ENCODE results near the gene ZNF639. TPM values are rescaled to one million over a fixed set of nuclear protein-coding genes. Genes with fewer than 3 reads are reported as not detected.

ZNF639 gene
- total and polyA plus RNA-seq, 9 of the 15 experiments (the other 6 are each of a cell fraction or from before 2014, with no cell fraction given) = 17.6 to 88.1 (median 53.7) TPM

DNA sequence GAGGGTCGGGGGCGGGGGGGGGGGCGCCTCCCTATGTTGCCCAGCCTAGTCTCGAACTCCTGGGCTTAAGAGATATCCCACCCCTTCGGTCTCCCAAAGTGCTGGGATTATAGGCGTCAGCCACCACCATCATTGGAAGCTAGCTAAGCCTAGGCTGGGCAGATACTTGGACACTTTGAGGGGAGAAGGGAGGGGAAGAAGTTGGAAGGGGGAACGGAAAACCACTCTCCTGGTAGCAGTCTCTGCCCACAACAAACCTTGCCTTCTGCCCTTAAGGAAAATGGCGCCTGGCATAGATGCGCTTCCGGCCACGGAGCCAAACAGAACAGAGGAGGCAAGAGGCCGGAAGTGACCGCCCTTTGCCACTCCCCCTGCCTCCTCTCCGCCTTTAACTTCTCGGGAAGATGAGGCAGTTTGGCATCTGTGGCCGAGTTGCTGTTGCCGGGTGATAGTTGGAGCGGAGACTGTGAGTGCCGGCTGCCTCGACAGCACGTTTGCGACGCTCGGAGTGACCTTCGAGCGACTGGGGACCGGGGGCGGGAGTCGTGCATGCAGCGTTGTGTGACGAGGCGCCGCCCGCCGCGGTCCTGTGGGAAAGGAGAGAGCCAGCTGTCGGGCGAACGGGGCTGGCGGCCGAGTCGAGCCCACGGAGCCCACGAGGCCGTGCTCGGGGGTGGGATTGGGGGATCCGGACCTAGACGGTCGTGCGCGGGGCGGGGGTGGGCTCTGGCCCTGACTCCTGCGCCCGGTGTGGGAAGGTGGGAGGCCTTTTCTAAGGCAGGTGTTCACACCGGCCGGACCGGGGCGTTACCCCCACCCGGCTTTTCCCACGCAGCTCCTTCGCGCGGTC is 24.7 kb downstream of the ZNF639 start, which contains the start of gene MFN1 (continued):
- no peak for TF ChIP-seq SNIP1 (IDR thresholded peaks at IDR 0.05; ENCODE audit: low read depth)
- no peak for TF ChIP-seq NR4A1 (CRISPR knock-in tag; IDR thresholded peaks at IDR 0.05)
- TF ChIP-seq NR4A1 (tag; IDR thresholded peaks at IDR 0.05) = no peak
- TF ChIP-seq ZNF668 (CRISPR knock-in tag; IDR thresholded peaks at IDR 0.05) = no peak
- TF ChIP-seq, protein P1, sequence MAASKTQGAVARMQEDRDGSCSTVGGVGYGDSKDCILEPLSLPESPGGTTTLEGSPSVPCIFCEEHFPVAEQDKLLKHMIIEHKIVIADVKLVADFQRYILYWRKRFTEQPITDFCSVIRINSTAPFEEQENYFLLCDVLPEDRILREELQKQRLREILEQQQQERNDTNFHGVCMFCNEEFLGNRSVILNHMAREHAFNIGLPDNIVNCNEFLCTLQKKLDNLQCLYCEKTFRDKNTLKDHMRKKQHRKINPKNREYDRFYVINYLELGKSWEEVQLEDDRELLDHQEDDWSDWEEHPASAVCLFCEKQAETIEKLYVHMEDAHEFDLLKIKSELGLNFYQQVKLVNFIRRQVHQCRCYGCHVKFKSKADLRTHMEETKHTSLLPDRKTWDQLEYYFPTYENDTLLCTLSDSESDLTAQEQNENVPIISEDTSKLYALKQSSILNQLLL (CRISPR knock-in tag; IDR thresholded peaks at IDR 0.05; ENCODE audit: borderline replicate concordance) = no peak
- no peak for TF ChIP-seq CEBPB (tag; IDR thresholded peaks at IDR 0.05)
- TF ChIP-seq PURB (CRISPR knock-in tag; IDR thresholded peaks at IDR 0.05; ENCODE audit: low read depth) = no peak
- peak in 1 of 2 experiments; percentile 35; a peak in 1 of 4 replicates for TF ChIP-seq RCOR1 (IDR thresholded peaks at IDR 0.05; ENCODE audit: borderline replicate concordance in 1 of 2, low read depth in 2 of 2, low read length in 2 of 2)
- no peak for TF ChIP-seq SP2 (IDR thresholded peaks at IDR 0.05; ENCODE audit: extremely low read depth, low read depth, low read length, poor library complexity, severe bottlenecking)
- peak; percentile 75; the same call in 1 of the 2 replicates for TF ChIP-seq ETV5 (CRISPR knock-in tag; IDR thresholded peaks at IDR 0.05; ENCODE audit: low read depth)
- no peak for TF ChIP-seq ZNF184 (CRISPR knock-in tag; IDR thresholded peaks at IDR 0.05)
- TF ChIP-seq, protein P2, sequence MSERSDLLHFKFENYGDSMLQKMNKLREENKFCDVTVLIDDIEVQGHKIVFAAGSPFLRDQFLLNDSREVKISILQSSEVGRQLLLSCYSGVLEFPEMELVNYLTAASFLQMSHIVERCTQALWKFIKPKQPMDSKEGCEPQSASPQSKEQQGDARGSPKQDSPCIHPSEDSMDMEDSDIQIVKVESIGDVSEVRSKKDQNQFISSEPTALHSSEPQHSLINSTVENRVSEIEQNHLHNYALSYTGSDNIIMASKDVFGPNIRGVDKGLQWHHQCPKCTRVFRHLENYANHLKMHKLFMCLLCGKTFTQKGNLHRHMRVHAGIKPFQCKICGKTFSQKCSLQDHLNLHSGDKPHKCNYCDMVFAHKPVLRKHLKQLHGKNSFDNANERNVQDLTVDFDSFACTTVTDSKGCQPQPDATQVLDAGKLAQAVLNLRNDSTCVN (CRISPR knock-in tag; IDR thresholded peaks at IDR 0.05) = 0 out of 2 replicates have a peak, but pooled peaks have one; percentile 38
- TF ChIP-seq KLF13 (tag; IDR thresholded peaks at IDR 0.05; ENCODE audit: borderline replicate concordance, low read depth) = peak; percentile 41; the same call in 1 of the 2 replicates
- TF ChIP-seq CBFB (CRISPR knock-in tag; IDR thresholded peaks at IDR 0.05) = peak; percentile 43; the same call in 1 of the 2 replicates
- peak; percentile 32; the same call in 1 of the 2 replicates for TF ChIP-seq NFIC (IDR thresholded peaks at IDR 0.05)
- peak; percentile 89 for TF ChIP-seq ETV1 (tag; conservative IDR thresholded peaks at IDR 0.05; ENCODE audit: low read depth)
- TF ChIP-seq, protein P3, sequence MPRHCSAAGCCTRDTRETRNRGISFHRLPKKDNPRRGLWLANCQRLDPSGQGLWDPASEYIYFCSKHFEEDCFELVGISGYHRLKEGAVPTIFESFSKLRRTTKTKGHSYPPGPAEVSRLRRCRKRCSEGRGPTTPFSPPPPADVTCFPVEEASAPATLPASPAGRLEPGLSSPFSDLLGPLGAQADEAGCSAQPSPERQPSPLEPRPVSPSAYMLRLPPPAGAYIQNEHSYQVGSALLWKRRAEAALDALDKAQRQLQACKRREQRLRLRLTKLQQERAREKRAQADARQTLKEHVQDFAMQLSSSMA (CRISPR knock-in tag; IDR thresholded peaks at IDR 0.05) = no peak
- TF ChIP-seq JUND (IDR thresholded peaks at IDR 0.05; ENCODE audit: borderline replicate concordance, low read depth, low read length) = peak; percentile 34; the same call in 1 of the 2 replicates
- no peak for TF ChIP-seq JUND (tag; IDR thresholded peaks at IDR 0.05; ENCODE audit: borderline replicate concordance, low read depth, low read length)
- TF ChIP-seq ZNF24 (IDR thresholded peaks at IDR 0.05) = no peak
- no peak for TF ChIP-seq GTF2E2 (tag; IDR thresholded peaks at IDR 0.05)
- peak; percentile 86 for TF ChIP-seq HCFC1 (IDR thresholded peaks at IDR 0.05; ENCODE audit: low read depth, low read length)
- TF ChIP-seq, protein P4, sequence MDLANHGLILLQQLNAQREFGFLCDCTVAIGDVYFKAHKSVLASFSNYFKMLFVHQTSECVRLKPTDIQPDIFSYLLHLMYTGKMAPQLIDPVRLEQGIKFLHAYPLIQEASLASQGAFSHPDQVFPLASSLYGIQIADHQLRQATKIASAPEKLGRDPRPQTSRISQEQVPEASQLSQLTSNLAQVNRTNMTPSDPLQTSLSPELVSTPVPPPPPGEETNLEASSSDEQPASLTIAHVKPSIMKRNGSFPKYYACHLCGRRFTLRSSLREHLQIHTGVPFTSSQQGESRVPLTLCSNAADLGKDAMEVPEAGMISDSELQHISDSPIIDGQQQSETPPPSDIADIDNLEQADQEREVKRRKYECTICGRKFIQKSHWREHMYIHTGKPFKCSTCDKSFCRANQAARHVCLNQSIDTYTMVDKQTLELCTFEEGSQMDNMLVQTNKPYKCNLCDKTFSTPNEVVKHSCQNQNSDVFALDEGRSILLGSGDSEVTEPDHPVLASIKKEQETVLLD (IDR thresholded peaks at IDR 0.05) = 0 out of 2 replicates have a peak, but pooled peaks have one; percentile 14
- no peak for TF ChIP-seq LEF1 (IDR thresholded peaks at IDR 0.05)
- no peak for TF ChIP-seq ZNF316 (IDR thresholded peaks at IDR 0.05)

Measured in K562 (cell line).